Mesendoderm (in vitro differentiated cells): ENCODE data around the gene RCN1. TPM values are rescaled to one million over a fixed set of nuclear protein-coding genes. Genes with fewer than 3 reads are reported as not detected.

ENCODE experiments used
- DNase-seq: peaks from one replicate; pipeline ENCODE4 v3.0.0; 2013
- H2AK5ac ChIP-seq: 2 replicates; pipeline ENCODE4 v1.6.1; 2013; ENCODE audit warnings: low read length, inconsistent platforms
- H2BK120ac ChIP-seq: 2 replicates; pipeline ENCODE4 v1.6.1; 2013; ENCODE audit warnings: low read depth, mild to moderate bottlenecking, low read length, moderate library complexity, mixed read lengths
- H2BK15ac ChIP-seq: replicated peaks from 2 replicates; pipeline ENCODE4 v1.6.1; 2013; ENCODE audit warnings: low read depth, mild to moderate bottlenecking, moderate library complexity
- H2BK5ac ChIP-seq: 2 replicates; pipeline ENCODE4 v1.6.1; 2013; ENCODE audit warnings: low read length, inconsistent platforms
- H3K18ac ChIP-seq: 2 replicates; pipeline ENCODE4 v1.6.1; 2013; ENCODE audit warnings: mild to moderate bottlenecking, low read length, mixed read lengths
- H3K23ac ChIP-seq: one replicate; pipeline ENCODE4 v1.6.1; 2013; ENCODE audit warnings: low read length
- H3K27ac ChIP-seq: 2 replicates; pipeline ENCODE4 v1.5.1; 2013; ENCODE audit warnings: low read depth, mild to moderate bottlenecking, inconsistent platforms, low read length, moderate library complexity
- H3K27me3 ChIP-seq: 2 replicates; pipeline ENCODE4 v1.6.1; 2013; ENCODE audit warnings: low read length, control low read depth, mild to moderate bottlenecking, inconsistent platforms; ENCODE audit not compliant: insufficient read depth, poor library complexity
- H3K36me3 ChIP-seq: 2 replicates; pipeline ENCODE4 v1.6.1; 2013; ENCODE audit warnings: low read length, inconsistent platforms; ENCODE audit not compliant: control insufficient read depth, insufficient read depth
- H3K4ac ChIP-seq: one replicate; pipeline ENCODE4 v1.6.1; 2013; ENCODE audit warnings: low read depth, mild to moderate bottlenecking, low read length, moderate library complexity
- H3K4me1 ChIP-seq: 2 replicates; pipeline ENCODE4 v1.6.1; 2013; ENCODE audit warnings: low read depth, low read length, inconsistent platforms; ENCODE audit not compliant: control insufficient read depth
- H3K4me2 ChIP-seq: 2 replicates; pipeline ENCODE4 v1.6.1; 2013; ENCODE audit warnings: low read length
- H3K4me3 ChIP-seq: 2 replicates; pipeline ENCODE4 v1.5.1; 2013; ENCODE audit warnings: mild to moderate bottlenecking, low read length
- H3K56ac ChIP-seq: one replicate; pipeline ENCODE4 v1.6.1; 2013; ENCODE audit warnings: low read length
- H3K79me1 ChIP-seq: 2 replicates; pipeline ENCODE4 v1.6.1; 2013; ENCODE audit warnings: low read length, inconsistent platforms
- H3K79me2 ChIP-seq: 2 replicates; pipeline ENCODE4 v1.6.1; 2013; ENCODE audit warnings: mild to moderate bottlenecking, low read length; ENCODE audit not compliant: control insufficient read depth, insufficient read depth
- H3K9ac ChIP-seq: 2 replicates; pipeline ENCODE4 v1.6.1; 2013; ENCODE audit warnings: low read length, inconsistent platforms
- H4K5ac ChIP-seq: one replicate; pipeline ENCODE4 v1.6.1; 2013; ENCODE audit warnings: low read length
- H4K8ac ChIP-seq: one replicate; pipeline ENCODE4 v1.6.1; 2013; ENCODE audit warnings: low read depth, mild to moderate bottlenecking, control low read depth, low read length, moderate library complexity
- WGBS: extraction: QIAGEN DNeasy Blood & Tissue Kit; methylation state at CpG from one replicate; pipeline ENCODE4 v1.1.7; 2013; ENCODE audit warnings: low lambda C conversion rate, missing lambda C conversion rate; ENCODE audit not compliant: insufficient coverage; ENCODE audit errors: extremely low coverage; 5-methylcytosine and 5-hydroxymethylcytosine counted together
- small RNA-seq: library from polyadenylated mRNA; stranded (forward); fragments of <200 nt; extraction: miRNeasy Mini kit (QIAGEN cat#:217004); gene quantifications from one replicate; pipeline ENCODE3, GENCODE V24; 2013; ENCODE audit not compliant: insufficient read depth

Gene RCN1

DNA sequence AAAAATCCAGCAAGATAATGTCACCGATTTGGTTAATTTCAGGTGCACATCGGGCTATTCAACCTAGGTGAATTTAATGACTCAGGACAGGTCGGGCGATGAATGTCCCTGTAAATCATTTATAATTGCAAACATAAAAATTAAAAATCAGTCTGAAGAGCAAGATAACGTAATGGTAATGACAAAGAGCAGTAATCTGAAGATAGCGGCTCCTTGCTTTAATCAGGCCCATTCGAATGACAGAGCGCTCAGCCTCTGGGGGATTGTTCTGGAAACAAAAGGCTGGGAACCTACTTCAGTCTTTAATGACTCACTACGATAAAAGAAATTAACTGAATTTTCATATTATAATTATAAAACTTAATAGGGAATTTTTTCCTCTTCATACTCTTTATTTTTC is 61.3 kb downstream of the RCN1 start:
- Histone ChIP-seq H3K27ac (no peak overlapping the region), H4K8ac (no peak overlapping the region), H3K79me2 (no peaks in the 10 kb centered on the region), H3K18ac (no peak overlapping the region), H2BK15ac (no peak overlapping the region), H3K4me3 (no peak overlapping the region), H3K9ac (no peak overlapping the region), H3K4me1 (no peaks in the 10 kb centered on the region), H3K4me2 (no peak overlapping the region), H4K5ac (no peak overlapping the region), H3K23ac (no peak overlapping the region), H3K79me1 (no peaks in the 10 kb centered on the region), H3K4ac (no peak overlapping the region), H2AK5ac (no peak overlapping the region), H3K36me3 (no peaks in the 10 kb centered on the region), H3K27me3 (no peaks in the 10 kb centered on the region), H2BK120ac (no peak overlapping the region), H2BK5ac (no peak overlapping the region), H3K56ac (no peak overlapping the region)
- WGBS, result no CpG with 5 or more reads among the region's 9 CpGs
- no peak for DNase-seq

DNA sequence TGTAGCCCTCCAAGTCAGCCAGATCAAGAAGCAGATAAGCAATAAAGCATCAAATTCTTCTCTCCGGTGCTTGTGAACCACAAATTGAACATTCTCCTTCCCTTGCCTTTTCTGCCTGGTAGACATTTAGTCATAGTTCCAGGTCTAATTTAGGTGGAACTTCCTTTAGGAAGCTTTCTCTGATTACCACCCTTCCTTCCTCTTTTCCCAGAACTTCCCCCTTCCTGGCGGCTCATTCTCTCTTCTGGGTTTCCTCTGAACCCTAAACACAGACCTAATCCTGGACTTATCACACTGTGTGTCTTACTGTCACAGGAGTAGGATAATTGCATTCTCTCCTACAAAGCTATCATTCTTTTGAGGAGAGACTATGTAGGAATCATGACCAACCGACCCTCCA is 61.9 kb downstream of the RCN1 start:
- no peaks in the 10 kb centered on the region for H3K36me3 ChIP-seq
- no peaks in the 10 kb centered on the region for H3K4me1 ChIP-seq
- no peaks in the 10 kb centered on the region for H3K27me3 ChIP-seq
- H2BK5ac ChIP-seq, result no peak overlapping the region
- H2BK15ac ChIP-seq, result no peak overlapping the region
- no peak overlapping the region for H3K23ac ChIP-seq
- no peak overlapping the region for H3K4ac ChIP-seq
- no peak overlapping the region for H3K56ac ChIP-seq
- H3K4me3 ChIP-seq, result no peak overlapping the region
- H3K79me1 ChIP-seq, result no peaks in the 10 kb centered on the region
- H2BK120ac ChIP-seq, result no peak overlapping the region
- DNase-seq, result no peak
- H2AK5ac ChIP-seq, result no peak overlapping the region
- H3K18ac ChIP-seq, result no peak overlapping the region
- no peak overlapping the region for H4K5ac ChIP-seq
- no CpG with 5 or more reads among the region's 3 CpGs for WGBS
- H3K4me2 ChIP-seq, result no peak overlapping the region
- no peaks in the 10 kb centered on the region for H3K79me2 ChIP-seq
- H3K27ac ChIP-seq, result no peak overlapping the region
- H4K8ac ChIP-seq, result no peak overlapping the region
- H3K9ac ChIP-seq, result no peak overlapping the region

DNA sequence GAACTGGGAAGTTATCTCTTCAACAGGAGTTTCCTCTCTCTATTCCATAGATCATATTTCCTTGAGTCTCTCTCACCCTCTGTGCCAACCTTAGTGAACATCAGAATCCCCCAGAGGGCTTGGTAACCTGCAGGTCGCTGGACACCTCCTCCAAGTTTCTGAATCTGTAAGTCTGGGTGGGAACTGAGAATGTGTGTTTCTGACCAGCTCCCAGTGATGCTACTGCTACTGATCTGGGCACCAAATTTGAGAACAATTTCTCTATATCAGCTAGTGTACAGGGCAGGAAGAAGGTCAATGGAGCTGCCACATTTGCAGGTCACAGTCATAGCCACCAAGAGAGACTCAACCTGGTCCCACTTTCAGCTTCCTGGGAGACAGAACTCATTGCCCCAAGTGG is 62.9 kb downstream of the RCN1 start:
- Histone ChIP-seq H3K18ac (no peak overlapping the region), H4K8ac (no peak overlapping the region), H3K56ac (no peak overlapping the region), H3K27me3 (no peaks in the 10 kb centered on the region), H4K5ac (no peak overlapping the region), H2BK15ac (no peak overlapping the region), H3K4ac (no peak overlapping the region), H2AK5ac (no peak overlapping the region), H3K4me1 (no peaks in the 10 kb centered on the region), H3K9ac (no peak overlapping the region), H3K4me3 (no peak overlapping the region), H3K23ac (no peak overlapping the region), H2BK5ac (no peak overlapping the region), H3K79me1 (no peaks in the 10 kb centered on the region), H2BK120ac (no peak overlapping the region), H3K4me2 (no peak overlapping the region), H3K36me3 (no peaks in the 10 kb centered on the region), H3K27ac (no peak overlapping the region), H3K79me2 (no peaks in the 10 kb centered on the region)
- WGBS, result no CpG with 5 or more reads among the region's 1 CpG
- DNase-seq, result no peak

DNA sequence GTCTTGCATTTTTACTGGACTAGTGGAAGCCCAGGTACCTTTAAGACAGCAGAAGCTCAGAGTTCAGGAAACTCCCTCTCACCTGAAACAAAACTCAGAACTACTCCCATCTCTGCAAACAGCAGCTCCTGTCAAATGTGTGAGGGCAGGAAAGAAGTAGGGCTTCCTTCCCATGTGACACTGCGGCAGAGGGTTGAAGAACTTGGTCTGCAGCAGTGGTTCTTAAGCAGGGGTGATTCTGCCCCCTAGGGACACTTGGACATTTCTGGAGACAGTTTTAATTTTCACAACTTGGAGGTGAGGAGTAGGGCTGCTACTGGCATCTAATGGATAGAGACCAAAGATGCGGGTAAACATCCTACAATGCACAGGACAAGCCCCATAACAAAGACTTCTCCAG is 63.4 kb downstream of the RCN1 start:
- no peak overlapping the region for H2BK5ac ChIP-seq
- H3K27ac ChIP-seq, result no peak overlapping the region
- no peak overlapping the region for H3K4me3 ChIP-seq
- H3K4ac ChIP-seq, result no peak overlapping the region
- no CpG with 5 or more reads among the region's 2 CpGs for WGBS
- DNase-seq, result peak; percentile 37
- H3K56ac ChIP-seq, result no peak overlapping the region
- H4K5ac ChIP-seq, result no peak overlapping the region
- no peak overlapping the region for H3K23ac ChIP-seq
- no peak overlapping the region for H4K8ac ChIP-seq
- H3K4me1 ChIP-seq, result no peaks in the 10 kb centered on the region
- no peak overlapping the region for H3K4me2 ChIP-seq
- no peaks in the 10 kb centered on the region for H3K36me3 ChIP-seq
- no peak overlapping the region for H2AK5ac ChIP-seq
- H3K18ac ChIP-seq, result no peak overlapping the region
- H3K79me2 ChIP-seq, result no peaks in the 10 kb centered on the region
- H2BK120ac ChIP-seq, result no peak overlapping the region
- no peaks in the 10 kb centered on the region for H3K27me3 ChIP-seq
- no peak overlapping the region for H2BK15ac ChIP-seq
- H3K9ac ChIP-seq, result no peak overlapping the region
- H3K79me1 ChIP-seq, result no peaks in the 10 kb centered on the region

Small RNA genes within 50 kb of the gene (small RNA-seq; reads per million reads assigned to genes)
- gene RF00012, result not detected
